ENCODE results near the gene AKT1S1.
"Not testable (repeated sequence)": the region's sequence is repeated elsewhere in the genome, so short reads cannot be mapped to it uniquely, and the experiment has no call there.

The AKT1S1 gene

DNA sequence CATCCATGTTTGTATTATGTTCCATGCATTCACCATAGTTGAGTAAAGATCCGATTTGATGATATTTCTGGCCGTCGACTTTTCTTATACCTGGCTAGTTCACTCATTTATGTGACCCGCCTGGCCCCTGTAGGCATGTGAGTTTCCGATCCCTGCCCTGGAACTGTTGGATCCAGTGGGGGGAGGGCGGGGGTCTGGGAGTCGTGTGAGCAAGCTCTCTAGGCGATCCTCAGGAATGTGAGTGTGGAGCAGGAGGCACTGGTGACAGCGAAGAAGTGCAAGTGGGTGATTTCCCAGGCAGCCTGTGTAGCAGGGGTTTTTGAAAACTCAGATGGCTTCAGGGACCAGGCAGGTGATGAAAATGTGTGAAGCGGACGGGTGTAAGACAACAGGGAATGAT, 36.8 kb downstream of the AKT1S1 start:
- in situ Hi-C loops (cut with MboI; ENCODE audit: low sequenced_read_pairs) = no loop called here

GRCh38 chr19:49839713-49840112, 37.4 kb downstream of the AKT1S1 start:
- in situ Hi-C loops (cut with MboI; ENCODE audit: low sequenced_read_pairs) = no loop called here

- in situ Hi-C loops (cut with MboI; ENCODE audit: low sequenced_read_pairs) = no loop called here
Measured at GRCh38 chr19:49838885-49839588, 38.1 kb downstream of the AKT1S1 start.

DNA sequence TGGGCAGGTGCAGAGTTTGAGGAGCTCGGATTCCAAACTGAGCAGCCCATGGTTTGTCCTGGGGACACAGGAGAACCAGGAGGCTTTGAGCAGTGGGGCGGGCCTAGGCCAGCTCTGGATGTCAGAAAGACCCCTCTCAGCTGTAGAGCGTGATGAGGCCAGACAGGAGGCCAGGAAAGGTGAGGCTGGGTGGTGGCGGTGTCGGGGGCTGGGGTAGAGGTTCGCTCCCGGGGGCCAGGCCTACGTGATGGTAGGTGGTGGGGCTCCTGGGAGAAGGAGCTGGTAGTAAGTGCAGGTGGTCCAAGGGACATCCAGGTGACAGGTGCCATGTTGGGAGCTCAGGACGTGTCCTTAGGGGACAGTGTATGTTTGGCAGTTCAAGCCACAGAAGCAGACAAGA, 39.7 kb downstream of the AKT1S1 start:
- in situ Hi-C loops (cut with MboI; ENCODE audit: low sequenced_read_pairs) = no loop called here

GRCh38 chr19:49837009-49837310, 40.2 kb downstream of the AKT1S1 start:
- in situ Hi-C loops (cut with MboI; ENCODE audit: low sequenced_read_pairs) = no loop called here

GRCh38 chr19:49836176-49837008, 40.8 kb downstream of the AKT1S1 start:
- in situ Hi-C loops (cut with MboI; ENCODE audit: low sequenced_read_pairs) = no loop called here

DNA sequence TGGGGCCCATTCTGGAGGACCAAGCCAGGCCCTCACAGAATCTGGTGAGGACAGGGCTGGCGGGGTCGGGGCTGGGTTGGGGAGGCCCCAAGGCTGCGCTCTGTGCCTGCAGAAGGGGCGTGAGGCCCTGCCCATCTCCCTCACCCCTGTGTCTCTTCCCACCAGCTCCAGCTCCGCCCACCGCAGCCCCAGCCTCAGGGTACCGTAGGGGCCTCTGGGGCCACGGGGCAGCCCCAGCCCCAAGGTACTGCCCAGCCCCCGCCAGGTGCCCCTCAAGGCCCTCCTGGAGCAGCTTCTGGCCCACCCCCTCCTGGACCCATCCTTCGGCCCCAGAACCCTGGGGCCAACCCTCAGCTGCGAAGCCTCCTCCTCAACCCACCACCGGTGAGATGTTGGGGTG, 41.6 kb downstream of the AKT1S1 start:
- in situ Hi-C loops (cut with MboI; ENCODE audit: low sequenced_read_pairs) = no loop called here

GRCh38 chr19:49833599-49833998, 43.6 kb downstream of the AKT1S1 start:
- in situ Hi-C loops (cut with MboI; ENCODE audit: low sequenced_read_pairs) = no loop called here

GRCh38 chr19:49832556-49832955, 44.6 kb downstream of the AKT1S1 start:
- in situ Hi-C loops (cut with MboI; ENCODE audit: low sequenced_read_pairs) = no loop called here

DNA sequence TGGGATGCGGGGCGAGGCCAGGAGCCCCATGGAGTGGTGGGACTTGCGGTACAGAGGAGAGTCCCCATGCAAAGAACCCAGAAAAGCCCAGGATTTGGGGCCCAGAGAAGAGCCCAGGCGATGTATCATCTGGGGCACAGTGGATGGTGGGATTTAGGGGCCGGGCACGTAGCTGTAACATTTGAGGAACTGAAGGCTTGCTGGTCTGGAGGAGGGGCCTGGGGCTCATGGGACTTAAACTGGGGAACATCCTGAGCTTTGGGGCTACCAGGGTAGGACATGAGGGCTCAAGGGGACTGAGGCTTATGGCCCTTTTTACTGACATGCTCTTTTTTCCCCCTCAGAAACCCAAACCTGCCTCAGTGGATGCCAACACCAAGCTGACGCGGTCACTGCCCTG, 45.6 kb downstream of the AKT1S1 start:
- in situ Hi-C loops (cut with MboI; ENCODE audit: low sequenced_read_pairs) = no loop called here

GRCh38 chr19:49830766-49831165, 46.4 kb downstream of the AKT1S1 start:
- in situ Hi-C loops (cut with MboI; ENCODE audit: low sequenced_read_pairs) = no loop called here

DNA sequence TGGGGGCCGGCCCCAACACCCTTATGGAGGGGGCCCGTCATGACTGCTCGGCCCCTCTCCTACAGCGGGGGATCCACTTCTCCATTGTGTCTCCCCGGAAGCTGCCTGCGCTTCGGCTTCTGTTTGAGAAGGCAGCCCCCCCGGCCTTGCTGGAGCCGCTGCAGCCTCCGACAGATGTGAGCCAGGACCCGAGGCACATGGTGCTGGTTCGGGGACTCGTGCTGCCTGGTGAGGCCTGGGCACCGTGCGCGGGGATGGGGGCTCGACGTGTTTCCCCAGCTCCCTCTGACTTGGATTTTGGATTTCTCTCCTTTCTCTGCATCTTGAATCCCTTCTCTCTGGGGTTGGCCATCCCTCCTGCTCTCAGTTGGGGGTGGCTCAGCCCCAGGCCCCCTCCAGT, 47.4 kb downstream of the AKT1S1 start:
- in situ Hi-C loops (cut with MboI; ENCODE audit: low sequenced_read_pairs) = no loop called here

GRCh38 chr19:49829200-49829599, 48.0 kb downstream of the AKT1S1 start:
- in situ Hi-C loops (cut with MboI; ENCODE audit: low sequenced_read_pairs) = no loop called here

GRCh38 chr19:49827034-49827433, 50.1 kb downstream of the AKT1S1 start:
- in situ Hi-C loops (cut with MboI; ENCODE audit: low sequenced_read_pairs) = no loop called here

DNA sequence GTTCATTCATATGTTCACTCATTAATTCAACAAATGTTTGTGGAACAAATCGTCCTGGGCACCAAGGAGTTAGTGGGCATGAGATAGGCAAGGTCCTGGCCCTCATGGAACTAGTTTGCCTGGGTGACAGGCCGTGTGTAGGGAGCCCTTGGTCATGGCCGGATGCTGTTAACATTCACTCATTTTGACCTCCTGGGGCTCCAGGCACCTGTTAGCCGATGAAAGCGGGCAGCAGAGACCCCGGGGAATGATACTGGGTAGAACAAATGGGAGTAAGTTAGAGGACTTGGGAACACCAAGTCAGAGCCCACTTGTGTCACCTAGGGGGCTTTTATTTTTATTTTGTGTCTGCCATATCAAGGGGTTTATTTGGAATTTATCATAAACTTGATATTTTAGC, 52.5 kb downstream of the AKT1S1 start:
- in situ Hi-C loops (cut with MboI; ENCODE audit: low sequenced_read_pairs) = no loop called here

DNA sequence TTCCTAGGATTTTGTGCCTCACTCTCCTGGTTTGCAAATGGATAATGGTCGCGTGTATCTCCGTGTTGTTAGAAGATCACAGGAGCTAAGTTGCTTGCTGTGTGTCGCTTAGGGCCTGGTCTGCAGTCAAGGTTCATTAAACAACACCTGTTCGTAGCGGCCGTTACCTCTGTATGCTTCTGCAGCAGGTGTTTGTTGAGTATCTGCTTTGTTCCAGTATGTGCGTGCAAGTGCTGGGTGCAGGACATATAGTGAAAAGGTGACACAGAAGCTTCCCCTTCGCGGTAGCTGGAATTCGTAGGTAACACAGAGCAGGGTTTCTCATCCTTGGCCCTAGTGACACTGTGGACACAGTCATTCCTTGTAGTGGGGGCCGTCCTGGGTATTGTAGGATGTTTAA, 53.7 kb downstream of the AKT1S1 start:
- in situ Hi-C loops (cut with MboI; ENCODE audit: low sequenced_read_pairs) = no loop called here

DNA sequence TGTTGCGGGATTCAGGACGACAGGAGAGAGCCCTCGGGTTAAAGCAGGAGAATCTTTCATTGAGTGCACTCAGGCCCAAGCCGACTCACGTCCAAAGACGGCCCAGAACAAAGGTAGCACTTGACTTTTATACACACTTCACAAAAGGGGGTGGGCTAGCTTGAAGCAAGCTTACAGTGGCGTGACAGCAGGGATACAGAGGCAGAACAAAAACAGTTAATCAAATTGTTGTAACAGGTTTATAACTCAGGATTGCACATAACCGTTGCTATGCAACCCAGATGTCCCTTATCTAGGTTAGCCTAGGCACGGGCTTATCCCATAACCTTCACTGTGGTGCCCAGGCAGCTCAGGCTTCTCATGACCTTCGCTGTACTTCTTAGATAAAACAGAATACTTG, 57.0 kb downstream of the AKT1S1 start:
- in situ Hi-C loops (cut with MboI; ENCODE audit: low sequenced_read_pairs) = no loop called here

- in situ Hi-C loops (cut with MboI; ENCODE audit: low sequenced_read_pairs) = not testable (repeated sequence)
Measured at GRCh38 chr19:49819452-49820115, 57.6 kb downstream of the AKT1S1 start.

Data from HL-60/S4 (cell line).